B cell (primary cell): ENCODE data around the gene GABRD. TPM values are rescaled to one million over a fixed set of nuclear protein-coding genes. Genes with fewer than 3 reads are reported as not detected.

Experiments
- ATAC-seq: fragments of 200-7000 bp; cut with Tn5 transposase; one replicate; pipeline ENCODE4 v1.10.0; 2021; ENCODE audit warnings: low read depth, mild to moderate bottlenecking, moderate number of reproducible peaks, moderate library complexity
- CTCF ChIA-PET: fragments of 350-600 bp; sonication (Branson Sonifier 250); formaldehyde crosslinking; loops from one replicate; lab custom pipeline; 2021; ENCODE audit warnings: antibody characterized with exemption, inconsistent platforms; lab: Charles Lee
- POLR2A ChIA-PET: fragments of 350-600 bp; sonication (Branson Sonifier 250); formaldehyde crosslinking; loops from one replicate; lab custom pipeline; 2021; ENCODE audit warnings: antibody characterized with exemption; lab: Charles Lee
- DNase-seq: peaks from one replicate; pipeline ENCODE4 v3.0.0; 2013
- H2AFZ ChIP-seq: 2 replicates; pipeline ENCODE4 v1.6.1; 2012; ENCODE audit warnings: mild to moderate bottlenecking, low read depth, low read length; ENCODE audit not compliant: insufficient read depth, poor library complexity, severe bottlenecking
- H3K27ac ChIP-seq, 2 donors: 1 replicate in 1 of 2; 2 replicates in 1 of 2; pipeline ENCODE4 v1.5.1; 2012 to 2013; ENCODE audit warnings: low read length in 2 of 2, mild to moderate bottlenecking in 2 of 2, moderate library complexity in 1 of 2
- H3K27me3 ChIP-seq, 4 experiments: fragments of 200-600 bp in 1 of 4; sonication (generic) in 1 of 4; replicated peaks in 1 of 4; 1 replicate in 2 of 4; 2 replicates in 2 of 4; pipeline versions ENCODE4 v1.6.1 to v1.7.0; 2013 to 2016; ENCODE audit warnings: low read length in 3 of 4, mild to moderate bottlenecking in 2 of 4, mixed read lengths in 1 of 4, moderate library complexity in 1 of 4; ENCODE audit not compliant: insufficient read depth in 4 of 4, control insufficient read depth in 3 of 4; ENCODE audit errors: control extremely low read depth in 1 of 4
- H3K36me3 ChIP-seq, 2 experiments: replicated peaks in 1 of 2; 1 replicate in 1 of 2; 2 replicates in 1 of 2; pipeline versions ENCODE4 v1.6.1 to v1.7.1; 2013; ENCODE audit warnings: low read length in 1 of 2; ENCODE audit not compliant: insufficient read depth in 2 of 2, control insufficient read depth in 1 of 2; ENCODE audit errors: control extremely low read depth in 1 of 2, extremely low read depth in 1 of 2
- H3K4me1 ChIP-seq, 2 donors: fragments of 200-600 bp in 1 of 2; sonication (generic) in 1 of 2; 1 replicate in 1 of 2; 2 replicates in 1 of 2; pipeline versions ENCODE4 v1.5.1 to v1.6.1; 2013 to 2017; ENCODE audit warnings: low read length in 2 of 2; ENCODE audit not compliant: control insufficient read depth in 2 of 2, insufficient read depth in 2 of 2
- H3K4me2 ChIP-seq: replicated peaks from 2 replicates; pipeline ENCODE3; 2012; ENCODE audit warnings: mild to moderate bottlenecking, low read depth, low read length; ENCODE audit not compliant: poor library complexity, severe bottlenecking
- H3K4me3 ChIP-seq, 5 experiments: fragments of 200-600 bp in 1 of 5; sonication (generic) in 1 of 5; 1 replicate in 3 of 5; 2 replicates in 2 of 5; pipeline versions ENCODE4 v1.5.1 to v1.7.0; 2011 to 2016; ENCODE audit warnings: low read length in 4 of 5, mild to moderate bottlenecking in 4 of 5, low read depth in 2 of 5, control low read depth in 1 of 5, moderate library complexity in 1 of 5; ENCODE audit not compliant: insufficient read depth in 1 of 5; ENCODE audit errors: control extremely low read depth in 1 of 5, extremely low read depth in 1 of 5
- H3K79me2 ChIP-seq: fragments of 200-600 bp; sonication (generic); one replicate; pipeline ENCODE4 v1.6.0; 2016; ENCODE audit warnings: low read length; ENCODE audit not compliant: control insufficient read depth, insufficient read depth
- H3K9ac ChIP-seq: fragments of 200-600 bp; sonication (generic); 2 replicates; pipeline ENCODE4 v1.6.1; 2017; ENCODE audit warnings: mild to moderate bottlenecking, low read length, moderate library complexity
- H3K9me3 ChIP-seq, 3 donors: one replicate each; pipeline versions ENCODE4 v1.6.1 to v1.7.1; 2013; ENCODE audit warnings: low read length in 2 of 3; ENCODE audit not compliant: control insufficient read depth in 2 of 3, insufficient read depth in 1 of 3; ENCODE audit errors: control extremely low read depth in 1 of 3
- H4K20me1 ChIP-seq: 2 replicates; pipeline ENCODE4 v1.6.0; 2012; ENCODE audit warnings: mild to moderate bottlenecking, low read length; ENCODE audit not compliant: insufficient read depth, control insufficient read depth, poor library complexity, severe bottlenecking
- H3K27ac Mint-ChIP-seq: one replicate; pipeline ENCODE4 v1.8.0; 2021; ENCODE audit warnings: mixed read lengths
- H3K27me3 Mint-ChIP-seq: one replicate; pipeline ENCODE4 v1.8.0; 2021; ENCODE audit warnings: mixed read lengths
- H3K4me1 Mint-ChIP-seq: one replicate; pipeline ENCODE4 v1.8.0; 2021; ENCODE audit warnings: mixed read lengths
- H3K4me3 Mint-ChIP-seq: one replicate; pipeline ENCODE4 v1.8.0; 2021; ENCODE audit warnings: mixed read lengths
- H3K9me3 Mint-ChIP-seq: one replicate; pipeline ENCODE4 v1.8.0; 2022; ENCODE audit warnings: mixed read lengths; ENCODE audit not compliant: insufficient read depth
- CTCF ChIP-seq: fragments of 200-600 bp; IDR thresholded peaks from one replicate; pipeline ENCODE4 v1.8.0; 2022; ENCODE audit warnings: antibody characterized with exemption, mild to moderate bottlenecking
- EZH2 ChIP-seq: IDR thresholded peaks from 2 replicates; pipeline ENCODE4 v1.6.1; 2012; ENCODE audit warnings: borderline replicate concordance, low read depth, mild to moderate bottlenecking, moderate library complexity, low read length; ENCODE audit not compliant: insufficient read depth, poor library complexity, severe bottlenecking
- WGBS: methylation state at CpG from one replicate; pipeline ENCODE4 v1.1.5; 2013; ENCODE audit warnings: missing lambda C conversion rate; ENCODE audit not compliant: insufficient coverage; 5-methylcytosine and 5-hydroxymethylcytosine counted together
- intact Hi-C: fragments of 100-400 bp; cut with micrococcal nuclease; formaldehyde crosslinking; loops from one replicate; pipeline ENCODE4 v1.10.0; 2022
- polyA plus RNA-seq: library from polyadenylated mRNA; depleted of rRNA; stranded (reverse); fragments of >200 nt; gene quantifications from 2 replicates; pipeline ENCODE4 v1.2.3, GENCODE V29; 2012
- total RNA-seq, 2 donors: library from RNA; stranded (reverse); fragments of 120-200 nt in 1 of 2; gene quantifications; 1 replicate in 1 of 2; 2 replicates in 1 of 2; pipeline versions ENCODE4 v1.2.3 to v1.2.4, GENCODE V29; 2013 to 2022

GABRD gene
- total and polyA plus RNA-seq, 2 donors (not counting 1 experiment from before 2014, with no cell fraction given): not detected

GRCh38 chr1:2061065-2061778 is 42.1 kb downstream of the GABRD start:
- Histone ChIP-seq H3K27ac (no peak overlapping the region), H3K79me2 (peaks cover 4% of the 10 kb centered on the region), H3K4me3 (no peak overlapping the region), H3K4me2 (no peak overlapping the region), H3K27me3 (no peaks in the 10 kb centered on the region), H4K20me1 (peaks cover 4% of the 10 kb centered on the region), H3K9ac (no peak overlapping the region), H3K9me3 (peaks cover 1 to 3% (median 3%) of the 10 kb centered on the region in 3 donors), H3K36me3 (peaks cover 0 to 24% of the 10 kb centered on the region in 2 experiments), H3K4me1 (no peaks in the 10 kb centered on the region), H2AFZ (no peak overlapping the region)
- Mint-ChIP-seq H3K4me1 (no peaks in the 10 kb centered on the region), H3K4me3 (no peak overlapping the region), H3K27me3 (no peaks in the 10 kb centered on the region), H3K27ac (no peak overlapping the region), H3K9me3 (no peaks in the 10 kb centered on the region)
- DNase-seq (no peak), ATAC-seq (no peak)
- intact Hi-C loops: no loop called here
- 96% methylated on average over 28 of the region's 28 CpGs for WGBS
- CTCF ChIA-PET: no interaction called here
- POLR2A ChIA-PET: no interaction called here
- TF ChIP-seq CTCF: no peak
- TF ChIP-seq EZH2: no peak

GRCh38 chr1:2065699-2066098 is 46.6 kb downstream of the GABRD start:
- H3K4me2 ChIP-seq: no peak overlapping the region
- H3K9me3 ChIP-seq: peaks cover 1 to 3% (median 3%) of the 10 kb centered on the region in 3 donors
- no peaks in the 10 kb centered on the region for H3K27me3 ChIP-seq
- H3K36me3 ChIP-seq: peaks cover 0 to 15% of the 10 kb centered on the region in 2 experiments
- no peak for ATAC-seq
- no peaks in the 10 kb centered on the region for H3K4me1 ChIP-seq
- H4K20me1 ChIP-seq: peaks cover 24% of the 10 kb centered on the region
- POLR2A ChIA-PET: no interaction called here
- intact Hi-C loops: no loop called here
- no peak overlapping the region for H3K4me3 ChIP-seq
- H2AFZ ChIP-seq: no peak overlapping the region
- H3K27ac ChIP-seq: no peak overlapping the region
- WGBS: no CpG with 5 or more reads among the region's 4 CpGs
- TF ChIP-seq EZH2 (no peak), CTCF (no peak)
- H3K9ac ChIP-seq: no peak overlapping the region
- DNase-seq: no peak
- peaks cover 20% of the 10 kb centered on the region for H3K79me2 ChIP-seq
- Mint-ChIP-seq H3K27me3 (no peaks in the 10 kb centered on the region), H3K4me1 (no peaks in the 10 kb centered on the region), H3K9me3 (no peaks in the 10 kb centered on the region), H3K4me3 (no peak overlapping the region), H3K27ac (no peak overlapping the region)
- CTCF ChIA-PET: no interaction called here
